Adrenal gland (tissue), 12 donors: ENCODE results near the gene ADAMTSL3. TPM values are rescaled to one million over a fixed set of nuclear protein-coding genes. Genes with fewer than 3 reads are reported as not detected.

Experiments used
- DNase-seq, 7 donors: peaks; one replicate each; pipeline ENCODE4 v3.0.0-alpha.2; 2019 to 2020
- H3K27ac ChIP-seq, 5 donors: fragments of 200-600 bp; sonication (generic) in 4 of 5; 1 replicate in 3 of 5; 2 replicates in 2 of 5; pipeline versions ENCODE4 v1.5.1 to v1.8.0; 2016 to 2020; ENCODE audit warnings: mild to moderate bottlenecking in 1 of 5
- H3K27me3 ChIP-seq: fragments of 200-600 bp; 2 replicates; pipeline ENCODE4 v1.8.0; 2021
- H3K36me3 ChIP-seq, 2 donors: fragments of 200-600 bp; replicated peaks in 1 of 2; 1 replicate in 1 of 2; 2 replicates in 1 of 2; pipeline versions ENCODE4 v1.5.1 to v1.8.0; 2018 to 2022
- H3K4me1 ChIP-seq, 2 donors: fragments of 200-600 bp; replicated peaks in 1 of 2; 1 replicate in 1 of 2; 2 replicates in 1 of 2; pipeline versions ENCODE4 v1.5.1 to v1.8.0; 2018 to 2021
- H3K4me3 ChIP-seq, 4 donors: fragments of 200-600 bp; sonication (generic) in 3 of 4; one replicate each; pipeline ENCODE4 v1.5.1; 2016 to 2018
- H3K9me3 ChIP-seq, 3 donors: fragments of 200-600 bp; sonication (generic) in 1 of 3; replicated peaks in 1 of 3; 1 replicate in 2 of 3; 2 replicates in 1 of 3; pipeline versions ENCODE4 v1.5.1 to v1.8.0; 2016 to 2021
- CTCF ChIP-seq, 6 experiments: fragments of 450-650 bp in 4 of 6; fragments of 200-600 bp in 2 of 6; sonication (generic) in 1 of 6; IDR thresholded peaks; 1 replicate in 5 of 6; 2 replicates in 1 of 6; pipeline versions ENCODE4 v1.5.1 to v1.8.0; 2016 to 2021; ENCODE audit warnings: antibody characterized with exemption in 6 of 6, mild to moderate bottlenecking in 2 of 6, moderate library complexity in 1 of 6
- POLR2A ChIP-seq, 2 donors: fragments of 450-650 bp; IDR thresholded peaks; one replicate each; pipeline ENCODE4 v1.6.1; 2017; ENCODE audit warnings: antibody characterized with exemption in 2 of 2, mild to moderate bottlenecking in 2 of 2, moderate library complexity in 1 of 2
- WGBS, 4 donors: extraction: QIAGEN DNeasy Blood & Tissue Kit in 2 of 4; methylation state at CpG; one replicate each; pipeline versions ENCODE4 v1.1.5 to v1.1.7; 2013 to 2017; 5-methylcytosine and 5-hydroxymethylcytosine counted together
- intact Hi-C, 2 donors: fragments of 100-400 bp; cut with DNase I; formaldehyde crosslinking; loops; one replicate each; pipeline versions ENCODE4 v1.14.1 to v1.15.0; 2022 to 2023
- polyA plus RNA-seq, 3 donors: library from polyadenylated mRNA; stranded (reverse); fragments of 200-250 nt in 2 of 3; fragments of 350-450 nt in 1 of 3; fragmentation: Illumina TruSeq in 1 of 3; extraction: RNeasy Lipid Tissue Mini Kit (QIAGEN cat#74804) in 1 of 3; gene quantifications; one replicate each; pipeline ENCODE4 v1.2.3, GENCODE V29; 2013 to 2014
- total RNA-seq, 9 donors: library from RNA; depleted of rRNA in 4 of 9; stranded (reverse); fragments of >200 nt in 4 of 9; fragments of 120-200 nt in 1 of 9; fragmentation: NEBNext Ultra II Directional in 1 of 9; extraction: Animal tissue kit (Norgen Biotek cat#: 25700) in 1 of 9; gene quantifications; one replicate each; pipeline versions ENCODE4 v1.1.0 to v1.2.4, GENCODE V29; 2013 to 2023
- donor health status: healthy with polysubstance abuse.
- donor health status: Bipolar disorder and iron deficiency.
- donor health status: DM: yes; HTN: yes; CAD: no.
- donor health status: DM: no; HTN: no; CAD: no.
- donor health status: DM: no; HTN: no; CAD: no.
- donor health status: DM: yes; HTN: yes; CAD: no.

Gene ADAMTSL3
- total and polyA plus RNA-seq, 12 donors, result 0.98 to 19.7 (median 10.5) TPM

GRCh38 chr15:83610132-83610531, 43.8 kb upstream of the ADAMTSL3 start:
- TF ChIP-seq POLR2A (IDR thresholded peaks at IDR 0.05) (no peak), CTCF (IDR thresholded peaks at IDR 0.05) (no peak)
- H3K27ac ChIP-seq, result no peak overlapping the region
- no peaks in the 10 kb centered on the region for H3K36me3 ChIP-seq
- no peaks in the 10 kb centered on the region for H3K27me3 ChIP-seq
- intact Hi-C loops, result no loop called here
- H3K9me3 ChIP-seq, result no peaks in the 10 kb centered on the region
- no peaks in the 10 kb centered on the region for H3K4me1 ChIP-seq
- no peak for DNase-seq
- H3K4me3 ChIP-seq, result no peak overlapping the region
- WGBS, 4 donors, result 64 to 78% (median 71%) methylated on average over 3 of the region's 3 CpGs

- intact Hi-C loops, result no loop called here
- Histone ChIP-seq H3K27ac (no peak overlapping the region), H3K36me3 (no peaks in the 10 kb centered on the region), H3K4me3 (no peak overlapping the region), H3K4me1 (no peaks in the 10 kb centered on the region), H3K9me3 (no peaks in the 10 kb centered on the region), H3K27me3 (no peaks in the 10 kb centered on the region)
- TF ChIP-seq POLR2A (IDR thresholded peaks at IDR 0.05), result no peak
- no peak for TF ChIP-seq CTCF (IDR thresholded peaks at IDR 0.05)
- DNase-seq, result no peak
- WGBS, 4 donors, result 58 to 72% (median 65%) methylated on average over 8 to 9 of the region's 9 CpGs
Observed at GRCh38 chr15:83610901-83611685, 42.8 kb upstream of the ADAMTSL3 start.

- TF ChIP-seq CTCF (IDR thresholded peaks at IDR 0.05) (no peak), POLR2A (IDR thresholded peaks at IDR 0.05) (no peak)
- no peak overlapping the region for H3K27ac ChIP-seq
- 69 to 79% (median 71%) methylated on average over 4 to 5 of the region's 5 CpGs for WGBS, 4 donors
- intact Hi-C loops, result no loop called here
- H3K27me3 ChIP-seq, result no peaks in the 10 kb centered on the region
- no peaks in the 10 kb centered on the region for H3K9me3 ChIP-seq
- no peak overlapping the region for H3K4me3 ChIP-seq
- no peaks in the 10 kb centered on the region for H3K4me1 ChIP-seq
- no peaks in the 10 kb centered on the region for H3K36me3 ChIP-seq
- DNase-seq, result no peak
Observed at GRCh38 chr15:83612226-83612625, 41.7 kb upstream of the ADAMTSL3 start.

- DNase-seq, result no peak
- 84 to 94% (median 92%) methylated on average over 2 of the region's 2 CpGs for WGBS, 4 donors
- no peaks in the 10 kb centered on the region for H3K4me1 ChIP-seq
- H3K4me3 ChIP-seq, result no peak overlapping the region
- H3K9me3 ChIP-seq, result no peaks in the 10 kb centered on the region
- TF ChIP-seq POLR2A (IDR thresholded peaks at IDR 0.05), result no peak
- no peak for TF ChIP-seq CTCF (IDR thresholded peaks at IDR 0.05)
- no peaks in the 10 kb centered on the region for H3K27me3 ChIP-seq
- intact Hi-C loops, result no loop called here
- no peaks in the 10 kb centered on the region for H3K36me3 ChIP-seq
- H3K27ac ChIP-seq, result no peak overlapping the region
Observed at GRCh38 chr15:83612898-83613635, 40.9 kb upstream of the ADAMTSL3 start.
